ENCODE data around the gene ITGB4.

Gene ITGB4

GRCh38 chr17:75803883-75804282, 82.6 kb downstream of the ITGB4 start:
- no peak for DNase-seq

GRCh38 chr17:75806822-75807500, 85.7 kb downstream of the ITGB4 start:
- no peak for DNase-seq

All from KG1 (cell line).